ENCODE data around the gene EFEMP1. TPM values are rescaled to one million over a fixed set of nuclear protein-coding genes. Genes with fewer than 3 reads are reported as not detected.

The EFEMP1 gene
- polyA plus RNA-seq, 1 of the 3 experiments (the other 2 are of a cell fraction), result 1,015 TPM

DNA sequence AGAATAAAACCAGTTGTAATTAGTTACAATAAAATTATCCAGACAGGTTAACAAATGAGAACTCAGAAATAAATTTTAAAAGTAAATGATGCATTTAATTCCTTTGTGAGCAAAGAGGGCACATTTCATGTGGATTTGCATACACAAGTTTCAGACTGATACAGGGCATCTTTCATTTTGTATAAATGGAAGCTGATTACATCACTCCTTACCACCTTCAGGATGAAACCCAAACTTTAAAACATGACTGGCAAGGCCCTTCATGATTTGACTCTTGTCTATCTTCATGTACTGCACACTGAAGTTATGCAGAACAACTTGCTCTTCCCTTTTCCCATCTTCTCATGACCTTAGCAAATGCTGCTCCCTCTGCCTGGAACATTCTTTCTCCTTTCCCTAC is 26.9 kb downstream of the EFEMP1 start:
- H4K20me1 ChIP-seq (ENCODE audit: insufficient read depth), result no peaks in the 10 kb centered on the region
- peaks cover 0 to 37% of the 10 kb centered on the region in 2 experiments; a peak in 3 of 4 replicates for H3K4me1 ChIP-seq (ENCODE audit: control insufficient read depth in 1 of 2, insufficient read depth in 2 of 2, low read depth in 1 of 2, low read length in 1 of 2)
- no peak for DNase-seq
- H3F3A ChIP-seq (replicated peaks; ENCODE audit: insufficient read depth), result peaks cover 20% of the 10 kb centered on the region
- H3K9ac ChIP-seq, result no peak overlapping the region
- H3K9me3 ChIP-seq, result no peaks in the 10 kb centered on the region
- no peak for TF ChIP-seq GABPA (IDR thresholded peaks at IDR 0.05; ENCODE audit: low read depth)
- TF ChIP-seq EP300 (IDR thresholded peaks at IDR 0.05; ENCODE audit: borderline replicate concordance in 1 of 2, low read depth in 1 of 2, low read length in 1 of 2), result no peak
- TF ChIP-seq, protein P1, sequence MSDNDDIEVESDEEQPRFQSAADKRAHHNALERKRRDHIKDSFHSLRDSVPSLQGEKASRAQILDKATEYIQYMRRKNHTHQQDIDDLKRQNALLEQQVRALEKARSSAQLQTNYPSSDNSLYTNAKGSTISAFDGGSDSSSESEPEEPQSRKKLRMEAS (IDR thresholded peaks at IDR 0.05; ENCODE audit: low read depth), result no peak
- no peak for TF ChIP-seq RAD21 (IDR thresholded peaks at IDR 0.05; ENCODE audit: low read length)
- TF ChIP-seq SMC3 (IDR thresholded peaks at IDR 0.05; ENCODE audit: low read depth, low read length), result no peak
- TF ChIP-seq, protein P2, sequence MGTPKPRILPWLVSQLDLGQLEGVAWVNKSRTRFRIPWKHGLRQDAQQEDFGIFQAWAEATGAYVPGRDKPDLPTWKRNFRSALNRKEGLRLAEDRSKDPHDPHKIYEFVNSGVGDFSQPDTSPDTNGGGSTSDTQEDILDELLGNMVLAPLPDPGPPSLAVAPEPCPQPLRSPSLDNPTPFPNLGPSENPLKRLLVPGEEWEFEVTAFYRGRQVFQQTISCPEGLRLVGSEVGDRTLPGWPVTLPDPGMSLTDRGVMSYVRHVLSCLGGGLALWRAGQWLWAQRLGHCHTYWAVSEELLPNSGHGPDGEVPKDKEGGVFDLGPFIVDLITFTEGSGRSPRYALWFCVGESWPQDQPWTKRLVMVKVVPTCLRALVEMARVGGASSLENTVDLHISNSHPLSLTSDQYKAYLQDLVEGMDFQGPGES (IDR thresholded peaks at IDR 0.05; ENCODE audit: low read depth, low read length), result no peak
- TF ChIP-seq POLR2AphosphoS5 (IDR thresholded peaks at IDR 0.05; ENCODE audit: low read depth, low read length), result no peak
- TF ChIP-seq GATA2 (CRISPR knock-in tag; IDR thresholded peaks at IDR 0.05), result no peak
- TF ChIP-seq, protein P3, sequence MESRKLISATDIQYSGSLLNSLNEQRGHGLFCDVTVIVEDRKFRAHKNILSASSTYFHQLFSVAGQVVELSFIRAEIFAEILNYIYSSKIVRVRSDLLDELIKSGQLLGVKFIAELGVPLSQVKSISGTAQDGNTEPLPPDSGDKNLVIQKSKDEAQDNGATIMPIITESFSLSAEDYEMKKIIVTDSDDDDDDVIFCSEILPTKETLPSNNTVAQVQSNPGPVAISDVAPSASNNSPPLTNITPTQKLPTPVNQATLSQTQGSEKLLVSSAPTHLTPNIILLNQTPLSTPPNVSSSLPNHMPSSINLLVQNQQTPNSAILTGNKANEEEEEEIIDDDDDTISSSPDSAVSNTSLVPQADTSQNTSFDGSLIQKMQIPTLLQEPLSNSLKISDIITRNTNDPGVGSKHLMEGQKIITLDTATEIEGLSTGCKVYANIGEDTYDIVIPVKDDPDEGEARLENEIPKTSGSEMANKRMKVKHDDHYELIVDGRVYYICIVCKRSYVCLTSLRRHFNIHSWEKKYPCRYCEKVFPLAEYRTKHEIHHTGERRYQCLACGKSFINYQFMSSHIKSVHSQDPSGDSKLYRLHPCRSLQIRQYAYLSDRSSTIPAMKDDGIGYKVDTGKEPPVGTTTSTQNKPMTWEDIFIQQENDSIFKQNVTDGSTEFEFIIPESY (IDR thresholded peaks at IDR 0.05; ENCODE audit: borderline replicate concordance, low read depth), result no peak
- TF ChIP-seq RFX5 (IDR thresholded peaks at IDR 0.05; ENCODE audit: low read length), result no peak
- no peak for TF ChIP-seq JUND (IDR thresholded peaks at IDR 0.05)
- TF ChIP-seq MEF2A (IDR thresholded peaks at IDR 0.05; ENCODE audit: borderline replicate concordance, low read depth), result no peak
- TF ChIP-seq EZH2phosphoT487 (IDR thresholded peaks at IDR 0.05; ENCODE audit: borderline replicate concordance, low read depth), result no peak
- no peak for TF ChIP-seq FOXJ3 (CRISPR knock-in tag; IDR thresholded peaks at IDR 0.05)
- no peaks in the 10 kb centered on the region for H3K9me2 ChIP-seq
- H3K79me2 ChIP-seq (ENCODE audit: insufficient read depth), result peaks cover 28% of the 10 kb centered on the region
- ChIA-PET POLR2A (no interaction called here), CTCF (no interaction called here)
- H3K4me3 ChIP-seq (ENCODE audit: low read depth in 2 of 2, low read length in 1 of 2), result no peak overlapping the region
- H3K4me2 ChIP-seq, result no peak overlapping the region
- peaks cover 0 to 13% of the 10 kb centered on the region in 2 experiments for H3K36me3 ChIP-seq (replicated peaks in 1 of 2; ENCODE audit: control insufficient read depth in 1 of 2, insufficient read depth in 2 of 2, low read length in 1 of 2)
- no peak overlapping the region for H2AFZ ChIP-seq (ENCODE audit: low read depth)
- H3K27ac ChIP-seq (ENCODE audit: low read depth in 2 of 2, low read length in 1 of 2), result no peak overlapping the region
- H3K27me3 ChIP-seq (ENCODE audit: insufficient read depth), result no peaks in the 10 kb centered on the region

DNA sequence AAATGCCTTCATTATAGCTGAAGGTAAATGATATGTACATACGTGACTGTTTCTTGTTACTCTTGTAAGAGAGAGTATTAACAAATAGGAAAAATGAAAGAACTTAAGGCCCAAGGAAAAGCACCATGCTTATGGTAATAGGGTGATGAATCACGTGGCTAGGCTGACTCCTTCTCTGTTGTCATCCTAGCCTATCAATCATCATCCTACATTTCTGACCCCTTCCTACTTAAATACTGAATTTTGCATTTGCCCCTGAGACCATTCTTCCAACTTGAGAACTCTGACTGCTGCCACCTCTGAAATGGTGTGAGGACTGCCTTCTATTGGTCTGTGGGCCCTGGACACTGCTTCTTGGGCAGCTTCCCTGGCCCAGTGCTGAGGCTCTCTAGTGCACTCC is 28.9 kb downstream of the EFEMP1 start:
- peaks cover 19% of the 10 kb centered on the region for H3F3A ChIP-seq (replicated peaks; ENCODE audit: insufficient read depth)

More for the DNA sequence above, 28.9 kb downstream of the EFEMP1 start:
- H3K27me3 ChIP-seq (ENCODE audit: insufficient read depth), result no peaks in the 10 kb centered on the region
- H3K4me3 ChIP-seq (ENCODE audit: low read depth in 2 of 2, low read length in 1 of 2), result no peak overlapping the region
- H3K9me2 ChIP-seq, result no peaks in the 10 kb centered on the region
- H3K4me1 ChIP-seq (ENCODE audit: control insufficient read depth in 1 of 2, insufficient read depth in 2 of 2, low read depth in 1 of 2, low read length in 1 of 2), result peaks cover 0 to 36% of the 10 kb centered on the region in 2 experiments; a peak in 2 of 4 replicates
- ChIA-PET POLR2A (no interaction called here), CTCF (no interaction called here)
- no peaks in the 10 kb centered on the region for H3K9me3 ChIP-seq
- peaks cover 36% of the 10 kb centered on the region for H3K79me2 ChIP-seq (ENCODE audit: insufficient read depth)
- peak overlapping the region in 1 of 2 experiments; percentile 3; a peak in 1 of 4 replicates for H3K27ac ChIP-seq (ENCODE audit: low read depth in 2 of 2, low read length in 1 of 2)
- H2AFZ ChIP-seq (ENCODE audit: low read depth), result no peak overlapping the region
- no peak overlapping the region for H3K9ac ChIP-seq
- H3K4me2 ChIP-seq, result no peak overlapping the region
- H3K36me3 ChIP-seq (replicated peaks in 1 of 2; ENCODE audit: control insufficient read depth in 1 of 2, insufficient read depth in 2 of 2, low read length in 1 of 2), result peaks cover 0 to 21% of the 10 kb centered on the region in 2 experiments
- no peaks in the 10 kb centered on the region for H4K20me1 ChIP-seq (ENCODE audit: insufficient read depth)
- DNase-seq, result no peak
- WGBS (ENCODE audit: low lambda C conversion rate), result 75% methylated on average over 2 of the region's 2 CpGs
- TF ChIP-seq, protein P4, sequence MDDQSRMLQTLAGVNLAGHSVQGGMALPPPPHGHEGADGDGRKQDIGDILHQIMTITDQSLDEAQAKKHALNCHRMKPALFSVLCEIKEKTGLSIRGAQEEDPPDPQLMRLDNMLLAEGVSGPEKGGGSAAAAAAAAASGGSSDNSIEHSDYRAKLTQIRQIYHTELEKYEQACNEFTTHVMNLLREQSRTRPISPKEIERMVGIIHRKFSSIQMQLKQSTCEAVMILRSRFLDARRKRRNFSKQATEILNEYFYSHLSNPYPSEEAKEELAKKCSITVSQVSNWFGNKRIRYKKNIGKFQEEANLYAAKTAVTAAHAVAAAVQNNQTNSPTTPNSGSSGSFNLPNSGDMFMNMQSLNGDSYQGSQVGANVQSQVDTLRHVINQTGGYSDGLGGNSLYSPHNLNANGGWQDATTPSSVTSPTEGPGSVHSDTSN (IDR thresholded peaks at IDR 0.05), result peak; percentile 54
- TF ChIP-seq, protein P5, sequence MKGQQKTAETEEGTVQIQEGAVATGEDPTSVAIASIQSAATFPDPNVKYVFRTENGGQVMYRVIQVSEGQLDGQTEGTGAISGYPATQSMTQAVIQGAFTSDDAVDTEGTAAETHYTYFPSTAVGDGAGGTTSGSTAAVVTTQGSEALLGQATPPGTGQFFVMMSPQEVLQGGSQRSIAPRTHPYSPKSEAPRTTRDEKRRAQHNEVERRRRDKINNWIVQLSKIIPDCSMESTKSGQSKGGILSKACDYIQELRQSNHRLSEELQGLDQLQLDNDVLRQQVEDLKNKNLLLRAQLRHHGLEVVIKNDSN (IDR thresholded peaks at IDR 0.05; ENCODE audit: borderline replicate concordance, low read depth), result no peak

Measured in SK-N-SH (cell line).